Measurements from ENCODE around the gene COL6A5. TPM values are rescaled to one million over a fixed set of nuclear protein-coding genes. Genes with fewer than 3 reads are reported as not detected.
"Not testable (repeated sequence)": the region's sequence is repeated elsewhere in the genome, so short reads cannot be mapped to it uniquely, and the experiment has no call there.

COL6A5 gene
- total RNA-seq, 4 donors from 2014 or later: 0.04 to 0.84 (median 0.05) TPM; not detected in 1

DNA sequence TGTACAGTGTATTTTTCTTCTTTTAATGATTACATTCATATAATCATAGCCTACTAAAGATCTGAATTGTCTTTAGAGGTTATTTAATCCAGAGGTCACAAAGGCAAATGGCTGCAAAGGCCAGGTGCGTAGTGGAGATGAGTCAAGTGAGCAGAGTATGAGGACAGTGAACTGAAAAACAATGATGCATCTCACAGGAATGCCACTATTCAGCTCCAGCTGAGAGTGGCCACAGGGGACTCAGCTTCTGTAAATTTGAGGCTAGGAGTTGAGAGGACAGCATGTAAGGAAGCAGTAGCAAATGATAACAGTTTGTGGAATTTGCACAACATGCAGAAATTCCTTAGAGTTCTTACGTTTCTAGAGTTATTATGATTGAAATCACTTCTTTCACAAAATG, 50.4 kb downstream of the COL6A5 start:
- no peak for TF ChIP-seq CTCF (IDR thresholded peaks at IDR 0.05)
- no peak for TF ChIP-seq POLR2A (IDR thresholded peaks at IDR 0.05)
- intact Hi-C loops (cut with DNase I; ENCODE audit: low total_unique reads): no loop called here
- WGBS, 2 donors: 51 to 71% methylated on average over 2 of the region's 2 CpGs
- DNase-seq (ENCODE audit: low spot score in 2 of 2): no peak
- H3K4me3 ChIP-seq (ENCODE audit: low read depth, poor library complexity, severe bottlenecking): no peak overlapping the region

DNA sequence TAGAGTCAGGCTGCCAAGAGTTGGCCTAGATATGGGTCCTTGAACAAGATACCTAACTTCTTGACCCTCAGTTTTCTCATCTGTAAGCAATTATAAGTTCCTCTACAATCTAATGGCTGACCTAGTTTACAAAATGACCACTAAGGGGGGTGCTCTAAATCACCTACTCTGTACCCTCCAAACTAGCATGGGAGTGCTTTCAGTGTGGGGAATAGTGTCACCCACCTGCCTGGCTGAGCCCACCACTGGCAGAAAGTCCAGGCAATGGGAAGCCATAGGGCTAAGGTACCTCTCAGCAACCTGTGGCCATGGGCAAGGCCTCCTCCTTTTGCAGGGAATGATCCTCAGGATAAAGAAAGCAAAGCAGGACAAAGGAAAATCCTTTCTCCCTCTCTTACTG, 58.9 kb downstream of the COL6A5 start:
- no peak for TF ChIP-seq CTCF (IDR thresholded peaks at IDR 0.05)
- TF ChIP-seq POLR2A (IDR thresholded peaks at IDR 0.05): no peak
- DNase-seq (ENCODE audit: low spot score in 2 of 2): no peak
- intact Hi-C loops (cut with DNase I; ENCODE audit: low total_unique reads): no loop called here
- no peak overlapping the region for H3K4me3 ChIP-seq (ENCODE audit: low read depth, poor library complexity, severe bottlenecking)

DNA sequence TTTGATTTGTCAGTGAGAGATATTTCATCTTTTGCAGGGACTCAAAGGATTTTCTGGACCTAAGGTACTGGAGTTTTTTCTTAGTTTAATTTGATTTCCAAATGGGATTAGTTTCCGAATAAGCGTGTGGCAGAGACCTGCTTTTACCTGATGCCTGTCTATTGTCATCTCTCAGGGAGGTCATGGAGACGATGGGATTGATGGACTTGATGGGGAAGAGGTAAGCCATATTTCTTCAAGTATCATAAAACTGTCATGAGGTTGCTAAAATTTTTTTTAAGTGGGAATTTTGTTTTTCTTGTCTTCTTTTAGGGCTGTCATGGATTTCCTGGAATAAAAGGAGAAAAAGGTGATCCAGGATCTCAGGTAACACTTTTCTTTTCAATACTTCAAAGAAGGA, 60.5 kb downstream of the COL6A5 start:
- H3K4me3 ChIP-seq (ENCODE audit: low read depth, poor library complexity, severe bottlenecking): no peak overlapping the region
- WGBS, 2 donors: 59 to 64% methylated on average over 3 of the region's 3 CpGs
- TF ChIP-seq POLR2A (IDR thresholded peaks at IDR 0.05): no peak
- no peak for TF ChIP-seq CTCF (IDR thresholded peaks at IDR 0.05)
- no peak for DNase-seq (ENCODE audit: low spot score in 2 of 2)
- intact Hi-C loops (cut with DNase I; ENCODE audit: low total_unique reads): no loop called here

GRCh38 chr3:130408253-130408652, 62.8 kb downstream of the COL6A5 start:
- DNase-seq (ENCODE audit: low spot score in 2 of 2); intact Hi-C loops (cut with DNase I; ENCODE audit: low total_unique reads); H3K4me3 ChIP-seq (ENCODE audit: low read depth, poor library complexity, severe bottlenecking): not testable (repeated sequence)
- 60% methylated on average over 10 of the region's 10 CpGs for WGBS, 2 donors

- H3K4me3 ChIP-seq (ENCODE audit: low read depth, poor library complexity, severe bottlenecking): no peak overlapping the region
- no peak for TF ChIP-seq POLR2A (IDR thresholded peaks at IDR 0.05)
- no peak for TF ChIP-seq CTCF (IDR thresholded peaks at IDR 0.05)
- DNase-seq (ENCODE audit: low spot score in 2 of 2): no peak
- intact Hi-C loops (cut with DNase I; ENCODE audit: low total_unique reads): no loop called here
Observed at GRCh38 chr3:130411320-130411719, 65.8 kb downstream of the COL6A5 start.

- no peak for TF ChIP-seq POLR2A (IDR thresholded peaks at IDR 0.05)
- TF ChIP-seq CTCF (IDR thresholded peaks at IDR 0.05): no peak
- DNase-seq (ENCODE audit: low spot score in 2 of 2): no peak
- 0 to 61% methylated on average over 1 of the region's 1 CpG for WGBS, 2 donors
- intact Hi-C loops (cut with DNase I; ENCODE audit: low total_unique reads): no loop called here
- no peak overlapping the region for H3K4me3 ChIP-seq (ENCODE audit: low read depth, poor library complexity, severe bottlenecking)
Observed at GRCh38 chr3:130412991-130413560, 67.6 kb downstream of the COL6A5 start.

Measured in lower leg skin (tissue), 4 donors.